ENCODE data around the gene CABLES2.

- TF ChIP-seq CTCF (conservative IDR thresholded peaks at IDR 0.05; ENCODE audit: low read depth, low read length) (no peak), EZH2 (IDR thresholded peaks at IDR 0.05; ENCODE audit: low read length, unreplicated experiment) (no peak)
Observed at GRCh38 chr20:62391165-62392076, 15.7 kb downstream of the CABLES2 start.

Measured in PC-3 (cell line).